ENCODE measurements around the gene ADAMTS8.
A peak's percentile ranks its signal among the peaks of the same experiment; 100 is the strongest.

The ADAMTS8 gene

DNA sequence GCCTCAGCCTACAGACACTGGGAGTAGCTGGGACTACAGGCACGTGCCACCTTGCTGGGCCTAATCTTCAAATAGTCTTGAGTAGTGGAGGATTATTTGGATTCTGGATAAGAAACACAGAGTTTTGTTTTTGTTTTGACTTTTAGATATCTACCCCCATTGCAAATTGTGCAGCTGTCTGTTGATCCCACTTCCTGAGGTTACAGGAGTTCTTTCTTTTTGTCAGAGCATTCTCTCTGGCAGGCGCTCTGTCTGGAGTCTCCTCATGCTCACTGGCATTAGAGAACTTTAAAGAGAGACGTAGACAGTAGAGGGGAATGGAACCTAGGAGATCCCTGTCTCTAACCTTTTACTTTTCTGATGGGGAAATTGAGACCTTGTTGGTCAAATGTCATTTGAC is 7.8 kb upstream of the ADAMTS8 start:
- no peak overlapping the region for H3K4me3 ChIP-seq (ENCODE audit: low read length)
- no peak for TF ChIP-seq ZNF274 (IDR thresholded peaks at IDR 0.05; ENCODE audit: low read depth, low read length)

DNA sequence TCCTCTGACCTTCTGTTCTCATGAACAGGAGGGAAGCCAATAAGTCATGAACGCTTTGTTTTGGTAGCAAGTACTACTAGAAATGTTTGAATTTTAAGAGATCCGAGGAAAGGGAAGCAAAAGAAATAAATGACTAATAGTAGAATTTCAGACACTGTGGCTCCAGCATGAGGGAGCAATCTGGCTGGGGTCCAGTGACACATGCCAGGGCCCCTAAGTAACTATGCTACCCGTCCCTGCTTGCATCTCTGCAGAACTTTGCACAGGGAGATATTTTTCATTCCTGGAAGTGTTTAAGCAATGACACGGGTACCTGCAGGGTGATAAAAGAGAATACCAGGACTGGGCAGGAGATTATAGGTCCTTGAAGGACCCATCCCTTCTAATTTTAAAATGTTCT is 7.3 kb upstream of the ADAMTS8 start:
- H3K4me3 ChIP-seq (ENCODE audit: low read length) = no peak overlapping the region
- no peak for TF ChIP-seq ZNF274 (IDR thresholded peaks at IDR 0.05; ENCODE audit: low read depth, low read length)

DNA sequence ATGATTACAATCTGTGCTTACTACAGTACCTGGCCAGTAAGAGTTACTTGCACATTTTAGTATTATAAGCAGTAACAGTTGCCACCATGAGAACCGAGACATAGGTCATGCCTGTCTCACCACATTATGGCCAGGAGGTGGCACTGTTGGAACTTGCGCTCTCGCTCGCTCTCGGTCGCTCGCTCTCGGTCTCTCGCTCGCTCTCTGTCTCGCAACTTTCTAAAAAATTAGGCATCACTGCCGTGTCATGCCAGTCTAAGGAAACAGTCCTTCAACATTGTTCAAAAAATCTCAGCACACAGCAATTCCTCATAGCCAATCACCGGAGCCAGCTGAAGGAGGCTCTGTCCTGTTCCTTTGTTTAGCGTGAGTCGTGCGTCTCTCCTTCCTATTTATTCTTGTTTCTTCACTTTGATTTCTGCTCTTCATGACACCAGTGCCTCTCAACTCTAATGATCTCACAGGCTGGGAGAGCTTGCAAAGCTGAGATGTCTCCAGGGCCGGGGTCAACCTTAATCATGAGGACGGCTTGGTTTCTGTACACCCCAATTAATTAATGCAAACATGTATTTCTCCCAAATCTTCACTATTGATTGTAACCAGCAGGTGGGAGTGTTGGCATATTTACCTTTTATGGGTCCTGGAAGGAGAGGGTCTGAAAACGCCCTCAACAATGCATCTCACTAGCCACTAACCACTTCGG is 6.3 kb upstream of the ADAMTS8 start:
- peak overlapping the region; percentile 50 for H3K4me3 ChIP-seq (ENCODE audit: low read length)
- TF ChIP-seq ZNF274 (IDR thresholded peaks at IDR 0.05; ENCODE audit: low read depth, low read length) = no peak

- no peak for TF ChIP-seq ZNF274 (IDR thresholded peaks at IDR 0.05; ENCODE audit: low read depth, low read length)
- H3K4me3 ChIP-seq (ENCODE audit: low read length) = no peak overlapping the region
These were observed 4.9 kb upstream of the ADAMTS8 start for GRCh38 chr11:130433357-130433756.

- H3K4me3 ChIP-seq (ENCODE audit: low read length) = no peak overlapping the region
- TF ChIP-seq ZNF274 (IDR thresholded peaks at IDR 0.05; ENCODE audit: low read depth, low read length) = no peak
These were observed 3.4 kb upstream of the ADAMTS8 start for GRCh38 chr11:130431801-130432200.

DNA sequence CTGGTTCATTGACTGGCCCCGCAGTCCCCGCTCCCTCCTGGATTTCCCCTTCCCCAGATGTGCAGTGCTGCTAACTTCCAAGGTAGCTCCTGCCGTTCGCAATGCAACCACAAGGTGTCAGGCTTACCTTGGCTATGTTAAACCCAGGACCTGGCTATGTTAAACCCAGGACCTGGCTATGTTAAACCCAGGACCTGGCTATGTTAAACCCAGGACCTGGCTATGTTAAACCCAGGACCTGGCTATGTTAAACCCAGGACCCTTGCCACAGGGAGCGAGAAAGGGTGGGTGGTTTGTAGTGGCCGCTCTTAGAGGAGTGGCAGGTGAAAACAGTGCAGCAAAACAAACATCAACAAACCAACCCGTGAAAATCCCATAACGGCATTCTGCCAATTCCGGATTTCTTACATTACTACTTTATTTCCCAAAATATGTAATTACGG is 2.9 kb upstream of the ADAMTS8 start:
- no peak overlapping the region for H3K4me3 ChIP-seq (ENCODE audit: low read length)
- TF ChIP-seq ZNF274 (IDR thresholded peaks at IDR 0.05; ENCODE audit: low read depth, low read length) = no peak

DNA sequence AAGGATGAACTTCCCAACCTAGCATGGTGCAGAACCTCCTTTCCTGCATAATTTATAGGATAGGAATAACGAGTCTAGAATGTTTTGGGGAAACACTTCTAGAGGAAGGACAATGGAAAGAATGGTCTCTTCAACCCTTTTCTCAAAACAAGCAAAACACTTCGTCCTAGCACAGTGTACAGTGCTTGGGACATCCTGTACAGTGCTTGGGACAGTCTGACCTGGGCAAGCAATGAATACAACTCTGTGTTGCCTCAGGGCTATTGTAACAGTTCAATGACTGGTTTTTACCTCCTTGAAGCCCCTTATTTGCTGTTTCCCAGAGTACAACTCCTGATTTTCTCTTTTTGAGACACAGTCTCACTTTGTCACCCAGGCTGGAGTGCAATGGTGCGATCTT is 1.6 kb upstream of the ADAMTS8 start:
- no peak overlapping the region for H3K4me3 ChIP-seq (ENCODE audit: low read length)
- no peak for TF ChIP-seq ZNF274 (IDR thresholded peaks at IDR 0.05; ENCODE audit: low read depth, low read length)

DNA sequence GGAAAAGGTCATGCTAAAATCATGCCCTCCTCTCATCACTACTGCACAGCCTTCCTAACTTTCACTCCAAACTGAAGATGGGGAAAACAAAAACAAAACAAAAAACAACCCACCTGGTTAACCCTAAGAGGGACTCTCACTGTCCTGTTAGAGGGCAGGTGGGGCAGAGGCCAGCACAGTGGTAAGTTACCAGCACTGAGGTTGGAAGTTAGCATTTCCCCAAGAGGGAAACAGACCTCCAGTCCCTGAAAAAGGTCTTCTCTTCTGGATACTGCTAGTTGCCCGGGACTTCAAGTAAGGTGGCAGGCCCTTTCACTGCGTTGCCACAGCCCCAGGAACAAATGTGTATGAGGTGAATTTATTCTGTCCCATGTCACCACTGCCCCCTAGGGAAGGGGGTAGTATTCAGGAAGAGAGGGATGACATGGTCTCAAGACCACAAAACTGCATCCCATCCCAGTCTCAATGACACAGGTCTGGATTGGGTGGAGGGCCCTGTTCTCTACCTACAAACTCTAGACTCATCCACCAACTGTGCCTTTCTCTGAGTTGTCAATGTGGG is 792 bp upstream of the ADAMTS8 start:
- TF ChIP-seq ZNF274 (IDR thresholded peaks at IDR 0.05; ENCODE audit: low read depth, low read length) = no peak
- no peak overlapping the region for H3K4me3 ChIP-seq (ENCODE audit: low read length)

GRCh38 chr11:130427581-130428315 is 661 bp downstream of the ADAMTS8 start:
- no peak overlapping the region for H3K4me3 ChIP-seq (ENCODE audit: low read length)

GRCh38 chr11:130426837-130427341 is 1.5 kb downstream of the ADAMTS8 start:
- no peak overlapping the region for H3K4me3 ChIP-seq (ENCODE audit: low read length)
- TF ChIP-seq ZNF274 (IDR thresholded peaks at IDR 0.05; ENCODE audit: low read depth, low read length) = no peak

More at GRCh38 chr11:130427581-130428315, 661 bp downstream of the ADAMTS8 start:
- TF ChIP-seq ZNF274 (IDR thresholded peaks at IDR 0.05; ENCODE audit: low read depth, low read length) = no peak

- no peak for TF ChIP-seq ZNF274 (IDR thresholded peaks at IDR 0.05; ENCODE audit: low read depth, low read length)
- H3K4me3 ChIP-seq (ENCODE audit: low read length) = no peak overlapping the region
These were observed 2.1 kb downstream of the ADAMTS8 start for GRCh38 chr11:130426223-130426836.

- no peak for TF ChIP-seq ZNF274 (IDR thresholded peaks at IDR 0.05; ENCODE audit: low read depth, low read length)
- H3K4me3 ChIP-seq (ENCODE audit: low read length) = no peak overlapping the region
These were observed 3.3 kb downstream of the ADAMTS8 start for GRCh38 chr11:130425156-130425555.

DNA sequence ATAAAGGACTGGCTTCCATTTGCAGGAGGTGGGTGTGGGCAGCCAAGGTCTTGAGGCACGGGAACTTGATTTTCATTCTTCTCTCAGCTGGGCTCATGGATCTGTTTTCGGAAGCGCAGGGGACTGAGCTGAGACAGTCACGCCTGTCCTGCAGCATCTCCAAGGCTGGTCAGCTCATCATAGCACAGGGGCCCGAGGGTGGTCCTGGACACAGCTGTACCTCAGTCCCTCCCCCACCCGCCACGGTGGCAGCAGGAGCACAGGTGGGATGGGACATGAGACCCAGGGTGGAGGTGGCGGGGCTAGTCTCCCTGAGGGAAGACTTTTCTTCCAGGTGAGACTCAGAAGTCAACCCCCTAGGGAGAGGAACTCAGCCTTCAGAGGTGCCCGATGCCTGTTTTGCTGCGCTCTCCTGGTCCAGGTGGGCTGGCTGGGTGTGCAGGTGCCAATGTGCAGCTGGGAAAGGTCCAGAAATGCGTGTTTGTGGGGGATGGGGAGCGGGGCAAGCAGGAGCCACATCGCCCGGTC is 3.7 kb downstream of the ADAMTS8 start:
- H3K4me3 ChIP-seq (ENCODE audit: low read length) = no peak overlapping the region
- TF ChIP-seq ZNF274 (IDR thresholded peaks at IDR 0.05; ENCODE audit: low read depth, low read length) = no peak

- no peak for TF ChIP-seq ZNF274 (IDR thresholded peaks at IDR 0.05; ENCODE audit: low read depth, low read length)
- no peak overlapping the region for H3K4me3 ChIP-seq (ENCODE audit: low read length)
These were observed 4.8 kb downstream of the ADAMTS8 start for GRCh38 chr11:130423541-130424142.

Measured in GM08714 (cell line).